Neutrophil (primary cell): Measurements from ENCODE around the gene PYHIN1.

Source experiments
- H3K27ac ChIP-seq: fragments of 200-600 bp; sonication (generic); 2 replicates; pipeline ENCODE4 v1.5.1; 2016; ENCODE audit warnings: mild to moderate bottlenecking, moderate library complexity
- H3K27me3 ChIP-seq: fragments of 200-600 bp; sonication (generic); 2 replicates; pipeline ENCODE4 v1.6.0; 2016; ENCODE audit warnings: mild to moderate bottlenecking
- H3K36me3 ChIP-seq: fragments of 200-600 bp; sonication (generic); 2 replicates; pipeline ENCODE4 v1.5.1; 2017
- H3K4me1 ChIP-seq, 2 experiments: fragments of 200-600 bp in 1 of 2; sonication (generic) in 1 of 2; 1 replicate in 1 of 2; 2 replicates in 1 of 2; pipeline versions ENCODE4 v1.5.1 to v1.6.1; 2013 to 2016; ENCODE audit warnings: low read depth in 1 of 2, low read length in 1 of 2, mild to moderate bottlenecking in 1 of 2, moderate library complexity in 1 of 2; ENCODE audit not compliant: control insufficient read depth in 1 of 2, insufficient read depth in 1 of 2
- H3K4me3 ChIP-seq, 2 experiments: fragments of 200-600 bp in 1 of 2; sonication (generic) in 1 of 2; 1 replicate in 1 of 2; 2 replicates in 1 of 2; pipeline ENCODE4 v1.5.1; 2013 to 2016; ENCODE audit warnings: low read depth in 1 of 2, low read length in 1 of 2, mild to moderate bottlenecking in 1 of 2, moderate library complexity in 1 of 2
- H3K9me3 ChIP-seq: fragments of 200-600 bp; sonication (generic); 2 replicates; pipeline ENCODE4 v1.5.1; 2016
- TF ChIP-seq, protein P1 (sequence below): fragments of 200-600 bp; sonication (generic); IDR thresholded peaks from 2 replicates; pipeline ENCODE4 v1.5.1; 2016; ENCODE audit warnings: antibody characterized with exemption

The PYHIN1 gene

DNA sequence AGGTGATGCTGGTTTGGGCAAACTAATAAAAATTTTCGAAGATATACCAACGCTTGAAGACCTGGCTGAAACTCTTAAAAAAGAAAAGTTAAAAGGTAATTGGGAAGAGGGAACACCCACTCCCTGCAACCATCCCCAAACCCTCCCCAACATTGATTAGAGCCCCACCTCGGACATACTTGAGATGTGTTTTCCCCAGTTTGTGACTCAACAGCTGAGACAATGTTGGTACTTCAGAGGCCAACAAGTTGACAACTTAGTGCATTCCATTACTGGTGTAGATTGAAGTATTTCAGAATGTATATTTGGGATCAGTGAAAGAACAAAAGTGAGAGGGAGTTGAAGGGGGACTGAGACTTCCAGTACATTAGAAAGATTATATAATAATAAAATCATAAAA is 83.5 kb downstream of the PYHIN1 start:
- Histone ChIP-seq H3K4me3 (peak overlapping the region; percentile 38 to 46), H3K27ac (peak overlapping the region; percentile 88), H3K9me3 (no peaks in the 10 kb centered on the region), H3K4me1 (peaks cover 60 to 76% of the 10 kb centered on the region in 2 experiments), H3K36me3 (peaks cover 44% of the 10 kb centered on the region), H3K27me3 (no peaks in the 10 kb centered on the region)
- TF ChIP-seq, protein P1, sequence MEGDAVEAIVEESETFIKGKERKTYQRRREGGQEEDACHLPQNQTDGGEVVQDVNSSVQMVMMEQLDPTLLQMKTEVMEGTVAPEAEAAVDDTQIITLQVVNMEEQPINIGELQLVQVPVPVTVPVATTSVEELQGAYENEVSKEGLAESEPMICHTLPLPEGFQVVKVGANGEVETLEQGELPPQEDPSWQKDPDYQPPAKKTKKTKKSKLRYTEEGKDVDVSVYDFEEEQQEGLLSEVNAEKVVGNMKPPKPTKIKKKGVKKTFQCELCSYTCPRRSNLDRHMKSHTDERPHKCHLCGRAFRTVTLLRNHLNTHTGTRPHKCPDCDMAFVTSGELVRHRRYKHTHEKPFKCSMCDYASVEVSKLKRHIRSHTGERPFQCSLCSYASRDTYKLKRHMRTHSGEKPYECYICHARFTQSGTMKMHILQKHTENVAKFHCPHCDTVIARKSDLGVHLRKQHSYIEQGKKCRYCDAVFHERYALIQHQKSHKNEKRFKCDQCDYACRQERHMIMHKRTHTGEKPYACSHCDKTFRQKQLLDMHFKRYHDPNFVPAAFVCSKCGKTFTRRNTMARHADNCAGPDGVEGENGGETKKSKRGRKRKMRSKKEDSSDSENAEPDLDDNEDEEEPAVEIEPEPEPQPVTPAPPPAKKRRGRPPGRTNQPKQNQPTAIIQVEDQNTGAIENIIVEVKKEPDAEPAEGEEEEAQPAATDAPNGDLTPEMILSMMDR, result no peak

DNA sequence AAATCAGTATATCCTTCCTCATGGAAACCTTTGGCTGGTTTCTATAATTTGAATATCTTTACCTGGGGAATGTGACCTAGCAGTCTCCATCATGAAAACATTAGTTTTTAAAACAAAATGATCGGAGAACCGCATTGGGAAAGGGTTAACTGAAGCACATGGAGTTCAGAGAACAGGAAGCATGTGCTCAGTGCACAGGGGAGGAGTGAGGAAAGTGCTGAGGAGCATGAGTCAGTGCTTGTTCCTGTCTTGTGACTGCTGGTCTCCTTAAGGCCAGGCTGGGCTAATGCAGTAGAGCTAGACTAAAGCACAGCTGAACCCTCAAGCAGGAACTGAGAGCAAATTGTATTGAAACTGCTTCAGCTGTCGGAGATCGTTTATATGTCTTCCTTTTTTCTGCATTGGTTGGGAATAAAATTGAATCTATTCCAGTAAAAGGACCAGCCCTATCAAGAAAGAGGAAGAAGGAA is 84.1 kb downstream of the PYHIN1 start:
- Histone ChIP-seq H3K27me3 (no peaks in the 10 kb centered on the region), H3K4me3 (peak overlapping the region; percentile 38 to 46), H3K4me1 (peaks cover 65 to 77% of the 10 kb centered on the region in 2 experiments), H3K9me3 (no peaks in the 10 kb centered on the region), H3K36me3 (peaks cover 51% of the 10 kb centered on the region), H3K27ac (peak overlapping the region; percentile 88)
- TF ChIP-seq, protein P1, result peak; percentile 58

- Histone ChIP-seq H3K27me3 (no peaks in the 10 kb centered on the region), H3K4me3 (no peak overlapping the region), H3K9me3 (no peaks in the 10 kb centered on the region), H3K36me3 (peaks cover 46% of the 10 kb centered on the region), H3K27ac (peak overlapping the region; percentile 82), H3K4me1 (peaks cover 39 to 41% of the 10 kb centered on the region in 2 experiments)
- TF ChIP-seq, protein P1, result no peak
Measured at GRCh38 chr1:159023723-159024122, 92.4 kb downstream of the PYHIN1 start.

DNA sequence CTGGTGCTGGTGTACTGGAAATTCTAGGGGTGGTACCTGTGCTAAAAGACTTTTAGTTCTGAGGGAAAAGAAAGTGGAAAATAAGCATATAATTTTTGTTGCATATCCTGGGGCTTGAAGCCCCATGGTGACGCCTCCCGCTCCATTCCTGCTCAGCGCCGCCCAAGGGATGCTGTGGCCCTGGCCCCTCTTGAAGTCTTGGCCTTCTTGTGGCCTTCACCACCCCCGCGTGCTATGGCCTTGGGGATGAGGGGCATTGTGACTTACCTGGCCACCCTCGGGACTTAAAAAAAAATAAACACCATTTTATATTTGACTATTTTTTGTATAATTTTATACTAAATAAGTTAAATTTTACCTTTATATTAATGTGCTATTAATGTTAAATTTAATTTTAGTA is 93.7 kb downstream of the PYHIN1 start:
- TF ChIP-seq, protein P1, result no peak
- Histone ChIP-seq H3K27me3 (no peaks in the 10 kb centered on the region), H3K36me3 (peaks cover 33% of the 10 kb centered on the region), H3K27ac (no peak overlapping the region), H3K4me3 (no peak overlapping the region), H3K4me1 (peaks cover 37 to 38% of the 10 kb centered on the region in 2 experiments), H3K9me3 (no peaks in the 10 kb centered on the region)
